HL-60/S4 treated with retinoic acid at 250 ng/mL for 4 days and 3 days (cell line): ENCODE results near the gene GPR135.

ENCODE experiments used
- in situ Hi-C: fragments of 300-500 bp; cut with MboI; formaldehyde crosslinking; loops from 2 replicates; pipeline ENCODE4 v1.7.0; 2022; ENCODE audit warnings: low sequenced_read_pairs

Gene GPR135, protein sequence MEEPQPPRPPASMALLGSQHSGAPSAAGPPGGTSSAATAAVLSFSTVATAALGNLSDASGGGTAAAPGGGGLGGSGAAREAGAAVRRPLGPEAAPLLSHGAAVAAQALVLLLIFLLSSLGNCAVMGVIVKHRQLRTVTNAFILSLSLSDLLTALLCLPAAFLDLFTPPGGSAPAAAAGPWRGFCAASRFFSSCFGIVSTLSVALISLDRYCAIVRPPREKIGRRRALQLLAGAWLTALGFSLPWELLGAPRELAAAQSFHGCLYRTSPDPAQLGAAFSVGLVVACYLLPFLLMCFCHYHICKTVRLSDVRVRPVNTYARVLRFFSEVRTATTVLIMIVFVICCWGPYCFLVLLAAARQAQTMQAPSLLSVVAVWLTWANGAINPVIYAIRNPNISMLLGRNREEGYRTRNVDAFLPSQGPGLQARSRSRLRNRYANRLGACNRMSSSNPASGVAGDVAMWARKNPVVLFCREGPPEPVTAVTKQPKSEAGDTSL

DNA sequence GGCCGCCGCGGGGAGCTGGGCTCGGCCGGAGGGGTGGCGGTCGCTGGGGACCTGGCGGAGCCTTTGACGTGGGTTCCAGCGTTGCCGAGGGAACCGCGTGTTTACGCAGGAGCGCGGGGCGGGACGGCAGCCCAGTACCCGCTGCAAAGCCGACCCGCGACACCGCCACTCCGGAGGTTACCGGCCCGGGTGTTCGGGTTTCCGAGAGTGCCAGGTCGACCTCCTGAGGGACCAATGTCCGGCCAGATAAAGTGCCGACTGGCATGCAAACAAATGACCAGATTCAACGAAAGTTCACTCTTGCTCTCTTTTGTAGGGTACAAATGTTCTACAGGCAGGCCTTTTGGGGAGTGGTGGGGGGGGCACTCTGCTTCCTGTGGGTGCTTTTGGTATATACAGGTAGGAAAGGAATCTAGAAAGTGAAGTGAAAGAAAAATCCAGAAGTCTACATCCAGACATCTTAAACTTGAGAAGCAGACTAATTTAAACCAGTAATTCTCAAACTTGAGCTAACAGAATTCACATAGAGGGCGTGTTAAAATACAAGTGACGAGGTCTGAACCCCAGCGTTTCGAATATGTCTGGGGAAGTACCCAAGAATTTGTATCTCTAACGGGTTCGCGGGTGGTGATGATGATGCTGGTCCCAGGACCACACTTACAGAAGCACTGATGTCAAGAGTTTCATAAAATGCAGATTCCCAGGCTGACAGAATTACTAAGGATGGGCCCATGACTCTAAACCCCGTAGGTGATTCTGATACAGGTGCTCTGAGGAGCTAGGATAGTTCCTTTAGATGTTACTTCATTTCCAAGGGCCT lies at the start of gene GPR135:
Gene GPR135, minus strand, starts transcription at position 65 of the 820 bp plus-strand sequence. CDS start 154 bp downstream, outside the sequence.
- in situ Hi-C loops = no loop called here

DNA sequence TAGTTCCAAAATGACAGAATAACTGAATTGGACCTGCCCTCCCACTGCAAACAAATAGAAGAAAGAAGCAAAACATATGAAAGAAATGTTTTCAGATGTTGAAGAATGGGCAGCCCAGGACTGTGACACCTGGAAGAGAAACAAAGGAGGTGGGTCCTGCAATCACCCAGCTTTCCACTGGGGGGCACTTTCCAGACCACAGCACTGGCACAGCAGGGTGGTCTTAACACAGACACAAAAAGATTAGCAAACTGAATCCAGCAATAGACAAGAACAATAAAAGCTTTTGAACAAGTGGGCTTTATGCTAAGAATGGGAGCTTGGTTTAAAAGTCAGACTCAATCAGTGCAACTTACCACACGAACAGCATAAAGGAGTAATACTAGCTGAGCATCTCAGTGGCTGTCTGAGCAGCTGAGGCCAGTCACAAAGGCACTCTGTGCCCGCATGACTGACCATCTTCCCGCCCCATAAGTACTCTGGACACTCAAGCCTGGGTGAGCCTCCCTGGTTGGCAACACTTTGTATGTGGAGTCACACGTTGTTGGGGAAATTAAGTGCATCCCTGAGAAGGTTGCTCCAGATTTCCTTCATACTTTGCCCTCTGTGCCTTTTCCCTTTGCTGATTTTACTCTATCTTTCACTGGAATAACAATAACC lies 46.9 kb upstream of the GPR135 start:
- in situ Hi-C loops = no loop called here

- in situ Hi-C loops = no loop called here
Observed at GRCh38 chr14:59510966-59511365, 45.8 kb upstream of the GPR135 start.

DNA sequence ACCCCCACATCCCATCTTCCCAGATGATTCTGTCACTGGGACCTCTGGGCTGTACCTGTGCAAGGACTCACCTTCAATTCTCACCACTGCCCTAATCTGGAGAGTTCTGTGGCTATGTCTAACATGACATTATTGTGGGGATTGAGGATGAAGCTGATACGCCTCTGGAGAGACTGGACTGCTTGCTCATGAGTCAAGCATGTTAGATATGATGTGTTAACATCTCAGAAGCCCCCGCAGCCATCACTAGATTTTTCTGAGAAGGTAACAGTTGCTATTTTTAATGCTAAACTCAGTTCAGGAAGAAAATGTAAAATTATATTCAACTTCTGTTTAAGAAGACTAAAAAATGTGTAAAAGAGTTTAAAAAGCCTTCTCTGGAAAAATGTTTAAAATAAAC lies 44.8 kb upstream of the GPR135 start:
- in situ Hi-C loops = no loop called here

DNA sequence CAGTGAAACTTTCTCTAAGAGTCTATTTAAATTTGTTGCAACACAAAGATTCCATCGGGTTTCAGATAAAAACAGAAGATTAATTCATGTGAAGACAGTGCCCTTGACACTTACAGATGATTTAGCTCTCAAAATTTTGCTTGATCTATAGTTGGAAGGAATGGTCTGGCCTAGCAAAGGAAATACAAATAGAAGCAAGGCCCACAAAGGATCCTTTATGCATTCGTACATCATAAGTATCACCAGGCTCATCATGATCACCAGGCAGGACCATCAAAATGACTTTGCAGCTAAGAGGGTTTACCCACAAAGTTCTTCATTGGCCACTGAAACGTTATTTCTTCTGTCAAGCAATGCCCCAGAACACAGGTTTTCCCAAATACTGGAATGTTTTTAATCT lies 43.9 kb upstream of the GPR135 start:
- in situ Hi-C loops = no loop called here

GRCh38 chr14:59507752-59508103 lies 42.5 kb upstream of the GPR135 start:
- in situ Hi-C loops = no loop called here

DNA sequence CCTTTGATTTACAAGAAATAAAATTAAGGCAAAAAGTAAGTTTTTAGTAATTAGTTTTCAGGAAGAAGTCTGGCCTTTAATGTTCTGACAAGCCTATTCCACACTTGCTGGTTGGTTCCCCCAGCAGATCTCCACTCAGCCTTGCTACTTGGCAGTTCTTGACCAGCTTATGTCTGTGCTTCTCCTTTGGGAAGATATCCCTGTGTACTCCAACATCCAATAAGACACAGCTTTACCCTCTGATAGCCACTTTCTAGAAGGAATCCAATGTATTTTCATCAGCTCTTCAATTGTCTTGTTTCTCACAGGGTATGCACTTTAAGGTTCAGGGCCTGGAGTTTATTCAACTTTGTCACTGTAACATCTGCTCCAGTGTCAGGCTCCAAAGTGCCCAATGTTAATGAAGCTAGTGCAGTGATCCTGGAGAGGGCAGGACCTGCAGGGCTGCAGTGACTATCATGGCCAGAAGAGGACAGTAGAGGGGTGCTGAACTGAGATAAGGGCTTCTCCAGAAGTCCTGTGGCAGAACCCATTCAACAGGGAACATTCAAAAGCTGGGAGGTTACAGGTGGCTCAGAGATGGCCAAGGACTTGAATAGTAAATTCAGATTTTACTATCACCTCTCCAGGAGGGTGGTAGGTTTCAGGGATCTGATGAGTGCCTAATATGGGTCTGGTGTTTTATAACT lies 42.0 kb upstream of the GPR135 start:
- in situ Hi-C loops = no loop called here

DNA sequence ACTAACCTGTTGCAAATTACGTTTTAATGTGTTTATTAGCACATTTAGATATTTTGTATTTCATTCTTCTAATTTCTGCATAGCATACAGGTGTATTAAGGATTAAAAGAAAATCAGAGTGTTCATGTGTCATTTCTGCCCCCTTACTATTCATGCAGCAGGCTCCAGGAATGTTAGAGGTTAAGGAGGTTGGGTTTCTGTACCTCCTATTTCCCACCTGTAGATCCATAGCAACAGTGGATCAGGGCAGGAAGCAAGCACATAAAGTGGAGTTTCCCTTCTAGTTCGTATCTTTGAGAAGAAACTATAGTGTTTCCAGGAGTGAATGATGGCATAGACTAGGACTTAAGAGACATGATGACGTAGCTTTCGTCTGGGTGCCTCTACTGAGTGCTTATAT lies 38.1 kb upstream of the GPR135 start:
- in situ Hi-C loops = no loop called here

GRCh38 chr14:59500732-59501131 lies 35.6 kb upstream of the GPR135 start:
- in situ Hi-C loops = no loop called here

GRCh38 chr14:59492384-59492783 lies 27.2 kb upstream of the GPR135 start:
- in situ Hi-C loops = no loop called here

DNA sequence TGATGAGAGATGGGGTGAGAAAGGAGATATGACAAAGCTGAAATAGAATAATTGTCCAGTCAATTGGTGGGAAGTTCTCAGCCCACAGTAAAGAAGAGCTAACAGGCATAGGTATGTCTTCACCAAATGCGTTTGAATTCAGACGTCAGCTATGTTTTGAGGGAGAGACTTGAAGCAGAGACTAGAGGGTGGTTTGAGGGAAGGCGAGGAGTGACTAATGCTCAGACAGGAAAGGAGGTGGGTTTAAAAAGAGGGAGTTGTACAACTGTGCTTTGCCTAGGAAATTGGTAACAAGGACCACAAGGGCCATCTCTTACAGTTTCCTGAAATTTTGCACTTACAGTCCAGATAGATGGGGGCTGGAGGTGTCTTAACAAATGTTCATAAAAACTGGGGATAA lies 25.6 kb upstream of the GPR135 start:
- in situ Hi-C loops = no loop called here

- in situ Hi-C loops = no loop called here
Observed at GRCh38 chr14:59484639-59485175, 19.5 kb upstream of the GPR135 start.

DNA sequence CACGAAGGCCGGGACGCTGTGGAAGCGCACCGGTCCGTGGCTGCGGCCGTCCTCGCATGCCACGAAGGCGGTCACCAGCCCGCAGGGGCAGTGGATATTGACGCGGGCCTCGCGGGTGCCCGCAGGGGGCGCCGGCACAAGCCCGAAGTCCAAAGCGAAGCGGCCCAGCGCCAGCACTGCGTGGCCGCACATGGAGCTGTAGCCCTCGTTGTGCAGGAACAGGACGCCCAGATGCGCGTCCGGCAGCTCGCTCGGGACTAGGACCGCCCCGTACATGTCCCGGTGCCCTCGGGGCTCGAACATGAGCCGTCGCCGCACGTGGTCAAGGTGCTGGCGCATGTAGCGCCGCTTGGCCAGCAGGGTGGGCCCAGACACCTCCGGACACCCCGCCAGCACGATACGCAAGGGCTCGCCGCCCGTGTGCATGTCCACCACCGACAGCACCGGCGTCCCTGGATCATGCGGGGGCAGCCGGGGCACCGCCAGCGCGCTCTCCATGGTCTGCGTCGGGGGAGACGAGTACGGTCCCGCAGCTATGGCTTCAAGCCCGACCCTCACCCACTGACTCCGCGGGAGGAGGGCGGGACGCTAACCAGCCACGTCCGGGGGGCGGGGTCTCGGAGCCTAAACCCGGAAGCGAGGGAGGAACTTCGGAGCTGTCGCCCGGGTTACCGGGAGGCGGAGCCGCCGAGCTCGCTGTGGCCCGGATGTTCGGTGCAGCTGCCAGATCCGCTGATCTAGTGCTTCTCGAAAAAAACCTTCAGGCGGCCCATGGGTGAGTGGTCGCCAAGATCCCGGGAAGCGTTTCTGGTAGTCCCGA lies 18.8 kb upstream of the GPR135 start, which contains the start of the genes JKAMP and L3HYPDH:
Gene JKAMP, plus strand, starts transcription at position 699 of the 820 bp plus-strand sequence. Its CDS starts 73 bp downstream, at position 772.
Gene L3HYPDH, minus strand, starts transcription at position 590 of the 820 bp plus-strand sequence. Its CDS starts 92 bp downstream, at position 498.
- in situ Hi-C loops = no loop called here

GRCh38 chr14:59483363-59483762 lies 18.2 kb upstream of the GPR135 start:
- in situ Hi-C loops = no loop called here

- in situ Hi-C loops = no loop called here
Observed at GRCh38 chr14:59482541-59483331, 17.6 kb upstream of the GPR135 start.

DNA sequence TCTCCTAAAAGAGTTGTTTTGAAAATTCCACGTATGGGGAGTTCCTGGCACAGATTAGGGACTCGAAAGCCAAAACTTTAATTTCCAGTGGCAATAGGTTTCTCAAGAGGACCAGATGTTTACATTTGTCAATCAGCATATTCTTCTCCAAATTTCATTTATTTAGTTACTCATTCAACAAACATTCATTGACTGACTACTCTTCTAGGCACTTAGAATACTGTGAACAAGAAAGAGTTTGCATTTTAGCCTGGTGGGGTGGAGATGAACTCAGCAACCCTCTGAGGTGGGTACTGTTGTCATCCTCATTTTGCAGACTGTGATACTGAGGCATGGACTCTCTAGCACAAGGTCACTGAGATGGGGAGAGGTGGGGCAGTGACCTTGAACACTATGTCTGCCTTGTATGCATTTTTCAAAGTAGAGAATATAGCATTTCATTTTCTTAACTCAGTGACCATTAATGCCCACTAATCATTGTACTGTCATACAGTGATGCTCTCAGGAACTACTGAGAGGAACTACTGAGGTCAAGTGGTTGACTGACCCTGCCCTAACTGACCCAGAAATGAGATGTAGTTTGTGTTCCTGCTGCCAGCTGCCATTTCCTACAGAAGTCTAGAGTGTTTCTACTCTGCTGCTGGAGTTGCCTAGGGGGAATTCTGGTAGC lies 16.8 kb upstream of the GPR135 start:
- in situ Hi-C loops = no loop called here

- in situ Hi-C loops = no loop called here
Observed at GRCh38 chr14:59481407-59481806, 16.2 kb upstream of the GPR135 start.

- in situ Hi-C loops = no loop called here
Observed at GRCh38 chr14:59480166-59480565, 15.0 kb upstream of the GPR135 start.
